HuH-7 (cell line): Measurements from ENCODE around the gene HMX1.

Experiments
- DNase-seq: peaks from one replicate; pipeline ENCODE4 v3.0.0; 2011; ENCODE audit warnings: low spot score

HMX1 gene

DNA sequence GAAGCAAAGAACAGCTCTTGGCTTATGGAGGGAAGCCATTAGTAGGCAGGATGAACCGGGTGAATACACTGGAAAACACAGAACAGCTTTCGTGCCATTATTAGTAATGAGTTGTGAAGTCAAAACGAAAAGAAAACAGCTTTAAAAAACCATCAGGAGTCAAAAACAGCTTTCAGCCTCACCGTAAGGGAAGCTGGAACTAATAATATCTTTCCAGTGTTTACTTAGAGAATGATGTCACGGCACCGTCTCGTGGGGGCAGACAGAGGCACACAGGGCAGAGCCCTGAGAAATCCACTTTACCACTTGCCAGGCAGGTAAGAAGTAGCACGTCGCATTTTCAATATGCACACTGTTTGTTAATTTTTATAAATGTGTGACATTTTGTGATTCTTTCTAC lies 37.9 kb upstream of the HMX1 start:
- no peak for DNase-seq

DNA sequence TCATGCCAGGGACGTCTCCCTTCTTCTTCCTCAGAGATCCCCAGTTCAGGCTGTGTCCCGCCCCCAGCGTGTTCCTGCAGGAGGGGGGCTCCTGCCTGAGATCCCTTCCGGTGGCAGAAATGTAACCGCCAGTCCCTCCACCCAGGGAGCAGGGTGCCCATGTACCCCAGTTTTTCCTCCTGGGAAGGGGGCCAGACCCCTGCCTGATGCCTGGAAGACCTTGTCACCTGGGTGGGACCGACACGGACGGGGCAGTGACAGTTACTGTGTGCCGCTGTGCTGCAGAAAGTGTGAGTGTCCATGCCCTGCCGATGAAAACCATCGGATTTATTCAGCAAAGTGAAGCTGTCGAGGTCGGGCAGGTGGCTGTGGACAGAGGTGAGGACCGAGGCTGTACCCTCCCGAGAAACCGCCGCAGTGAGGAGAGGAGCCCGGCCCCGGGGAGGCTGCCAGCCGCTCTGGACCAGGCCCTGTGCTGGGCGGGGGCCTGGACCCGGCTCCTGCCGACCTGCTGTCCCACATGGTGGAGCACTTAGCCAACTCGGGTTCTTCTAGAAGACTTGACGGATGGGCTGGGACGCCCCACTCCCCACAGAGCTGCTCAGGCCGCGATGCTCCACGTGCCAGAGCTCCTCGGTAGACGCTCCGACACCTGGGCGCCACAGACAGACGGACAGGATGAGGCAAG lies 36.7 kb upstream of the HMX1 start:
- DNase-seq: no peak

- DNase-seq: no peak
Observed at GRCh38 chr4:8907596-8908205, 36.1 kb upstream of the HMX1 start.

GRCh38 chr4:8906991-8907595 lies 35.5 kb upstream of the HMX1 start:
- DNase-seq: no peak

- no peak for DNase-seq
Observed at GRCh38 chr4:8906668-8906970, 35.0 kb upstream of the HMX1 start.

GRCh38 chr4:8905773-8906667 lies 34.4 kb upstream of the HMX1 start:
- DNase-seq: no peak

GRCh38 chr4:8905226-8905772 lies 33.7 kb upstream of the HMX1 start:
- DNase-seq: no peak

GRCh38 chr4:8904666-8905065 lies 33.0 kb upstream of the HMX1 start:
- no peak for DNase-seq

DNA sequence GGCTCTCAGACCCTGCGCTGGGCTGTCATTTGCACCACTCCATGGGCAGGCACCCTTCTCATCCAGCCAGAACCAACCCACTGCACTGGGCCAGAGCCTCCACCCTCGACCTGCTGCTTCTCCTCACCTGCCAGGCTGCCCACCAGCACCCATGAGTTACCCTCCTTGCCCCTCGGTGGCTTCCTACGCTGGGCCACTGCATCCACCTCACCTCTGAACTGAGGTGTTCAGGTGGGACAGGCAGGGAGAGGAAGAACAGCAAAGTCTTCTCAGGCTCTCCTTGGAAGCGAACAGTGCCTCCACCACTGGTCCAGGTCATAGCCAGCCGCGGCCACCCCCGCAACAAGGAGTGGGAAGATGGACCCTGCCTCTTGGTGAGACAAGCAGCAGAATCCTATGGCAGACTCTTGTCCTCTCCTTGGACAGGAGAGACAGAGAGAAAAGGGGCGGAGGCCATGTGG lies 32.4 kb upstream of the HMX1 start:
- DNase-seq: no peak

- no peak for DNase-seq
Observed at GRCh38 chr4:8901335-8901734, 29.7 kb upstream of the HMX1 start.

DNA sequence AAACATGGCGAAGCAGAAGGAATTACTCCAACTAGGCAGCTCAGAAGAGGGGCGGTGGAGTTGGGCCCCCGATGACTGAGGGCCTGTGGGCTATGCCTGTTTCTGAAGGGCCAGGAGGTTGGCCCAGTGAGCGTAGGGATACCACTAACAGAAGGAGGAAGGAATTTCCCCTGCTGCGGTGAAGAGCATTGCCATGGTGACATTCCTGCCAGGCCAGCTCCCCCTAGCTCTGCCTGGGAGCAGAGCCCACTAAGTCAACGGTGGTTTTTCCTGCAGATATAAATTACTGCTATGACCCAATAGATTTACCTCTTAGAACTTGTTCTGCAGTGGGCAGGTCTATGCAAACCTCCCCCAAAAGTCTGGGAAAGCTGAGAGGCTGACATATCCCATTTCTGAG lies 28.9 kb upstream of the HMX1 start:
- no peak for DNase-seq

- DNase-seq: no peak
Observed at GRCh38 chr4:8898419-8898818, 26.8 kb upstream of the HMX1 start.

DNA sequence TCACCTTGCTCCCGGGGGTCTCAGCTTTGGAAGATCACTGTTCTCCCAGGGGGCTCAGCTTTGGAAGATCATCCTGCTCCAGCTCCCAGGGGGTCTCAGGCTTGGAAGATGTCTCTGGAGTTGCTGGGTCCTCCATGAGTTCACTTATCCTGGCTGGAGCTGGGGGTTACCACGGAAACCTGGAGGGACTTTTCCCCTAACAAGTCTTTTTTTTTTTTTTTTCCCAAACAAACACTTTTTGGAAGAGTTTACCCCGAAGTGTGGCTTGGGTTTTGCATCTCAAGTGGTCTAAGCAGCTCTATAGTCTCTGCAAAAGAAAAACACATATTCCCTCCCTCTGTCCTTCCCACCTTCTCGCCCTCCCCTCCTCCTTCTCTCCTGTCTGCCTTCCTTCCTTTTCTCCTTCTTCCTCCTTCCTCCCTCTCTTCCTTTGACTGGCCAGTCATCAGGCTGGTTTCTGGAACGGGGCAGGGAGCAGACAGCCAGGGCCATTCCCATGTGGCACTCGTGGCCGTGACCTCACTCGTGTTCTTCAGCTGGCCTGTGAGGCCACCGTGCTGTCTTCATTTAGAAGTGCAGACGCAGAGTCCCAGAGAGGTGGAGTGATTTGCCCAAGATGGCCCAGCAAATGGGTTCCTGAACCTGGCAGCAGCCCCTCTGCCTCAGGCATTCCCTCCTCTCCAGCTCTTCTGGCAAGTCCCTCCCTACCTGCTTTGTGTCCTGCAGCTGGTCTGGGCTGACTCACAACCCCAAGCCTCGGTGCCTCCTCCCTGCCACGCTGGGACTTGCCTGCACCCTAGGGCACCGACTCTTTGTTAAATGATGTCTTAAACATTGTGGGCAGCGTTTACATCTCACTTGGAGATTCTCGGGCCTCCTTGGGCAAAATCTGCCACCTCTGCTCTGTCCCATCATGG lies 25.9 kb upstream of the HMX1 start:
- no peak for DNase-seq

DNA sequence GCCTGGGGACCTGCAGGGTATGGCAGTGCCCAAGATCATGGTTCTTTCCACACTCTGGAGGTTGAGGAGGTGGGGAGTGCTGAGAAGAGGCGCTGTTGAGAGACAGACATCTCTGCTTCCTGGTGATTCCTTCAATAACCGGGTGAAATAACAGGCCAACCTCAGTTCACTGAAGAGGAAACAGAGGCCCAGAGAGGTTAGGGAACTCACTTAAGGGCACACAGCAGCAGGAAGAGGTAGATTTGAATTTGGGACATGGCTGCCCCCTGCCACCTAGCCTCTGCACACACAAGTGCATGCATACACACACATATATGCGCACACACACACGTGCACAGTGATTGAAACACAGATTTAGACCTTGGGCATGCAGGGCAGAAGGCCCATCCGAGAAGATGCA lies 24.9 kb upstream of the HMX1 start:
- no peak for DNase-seq

DNA sequence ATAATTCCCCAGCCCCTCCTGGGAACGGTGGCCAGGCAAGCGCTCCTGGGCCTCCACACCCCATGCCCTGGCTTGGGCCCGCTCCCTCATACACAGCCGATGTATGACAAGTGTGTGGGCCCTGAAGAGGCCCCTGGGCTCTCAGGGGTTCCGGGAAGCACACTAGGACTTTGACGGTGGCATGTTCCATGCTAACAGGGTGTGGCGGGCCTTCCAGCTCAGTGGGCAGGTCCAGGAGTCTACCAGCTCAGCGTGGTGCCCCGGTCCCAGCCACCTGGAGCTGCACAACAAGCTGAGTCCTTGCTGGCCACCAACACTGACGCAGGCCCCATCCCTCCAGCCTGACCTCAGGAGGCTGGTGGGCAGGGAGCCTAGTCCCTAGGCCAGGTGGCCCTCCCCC lies 24.4 kb upstream of the HMX1 start:
- DNase-seq: no peak

GRCh38 chr4:8895295-8895694 lies 23.7 kb upstream of the HMX1 start:
- no peak for DNase-seq

DNA sequence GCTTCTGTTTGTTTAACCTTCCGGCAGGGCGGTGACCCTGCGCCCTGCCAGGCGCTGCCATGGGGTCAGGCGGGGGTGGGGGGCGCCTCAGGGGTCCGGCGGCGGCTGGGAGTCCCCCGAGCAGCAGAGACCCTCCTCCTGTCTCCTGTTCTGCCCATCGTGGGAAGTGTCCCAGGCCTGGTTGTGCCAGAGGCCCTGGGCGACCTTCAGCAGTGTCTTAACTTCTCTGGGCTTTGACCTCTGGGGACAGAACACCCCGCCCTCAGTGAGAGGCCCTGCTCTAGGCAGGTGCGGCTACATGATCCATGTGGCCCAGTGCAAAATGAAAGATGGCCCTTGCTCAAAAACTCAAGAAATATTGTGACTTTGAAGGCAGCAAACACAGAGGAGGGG lies 22.8 kb upstream of the HMX1 start:
- DNase-seq: no peak

- DNase-seq: no peak
Observed at GRCh38 chr4:8893624-8894423, 22.2 kb upstream of the HMX1 start.

DNA sequence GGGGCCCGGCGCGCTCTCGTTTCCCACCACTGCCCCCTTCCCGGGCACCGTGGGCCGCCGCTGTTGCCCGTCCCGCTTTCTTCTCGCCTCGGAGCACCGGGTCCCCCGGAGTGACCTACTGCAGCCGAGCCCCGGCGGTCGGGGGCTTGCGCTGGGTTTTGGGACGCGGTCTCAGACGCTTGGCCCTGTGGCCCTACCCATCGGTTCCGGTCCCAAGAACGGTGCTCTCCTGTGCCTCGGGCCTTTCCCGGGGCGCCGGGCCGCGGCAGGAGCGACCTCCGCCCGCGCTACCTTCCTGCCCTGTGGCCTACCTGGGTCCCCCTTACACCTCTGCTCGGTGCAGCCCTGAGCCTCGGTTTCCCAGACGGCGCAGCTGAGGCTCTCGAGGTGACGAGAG lies 21.6 kb upstream of the HMX1 start:
- DNase-seq: no peak

- DNase-seq: no peak
Observed at GRCh38 chr4:8892556-8893226, 21.1 kb upstream of the HMX1 start.
